Esophagus muscularis mucosa (tissue), 4 donors: ENCODE measurements around the gene MYL11.
A peak's percentile ranks its signal among the peaks of the same experiment; 100 is the strongest.

ENCODE experiments used
- CTCF ChIP-seq, 3 experiments: fragments of 200-600 bp in 2 of 3; fragments of 450-650 bp in 1 of 3; sonication (generic) in 2 of 3; IDR thresholded peaks; one replicate each; pipeline ENCODE4 v1.5.1; 2017 to 2019; ENCODE audit warnings: antibody characterized with exemption in 3 of 3, mild to moderate bottlenecking in 2 of 3, moderate library complexity in 1 of 3
- EP300 ChIP-seq: sonication (generic); formaldehyde crosslinking; IDR thresholded peaks from one replicate; pipeline ENCODE4 v1.6.1; 2017; ENCODE audit warnings: antibody characterized with exemption
- POLR2A ChIP-seq: fragments of 450-650 bp; IDR thresholded peaks from one replicate; pipeline ENCODE4 v1.6.1; 2017; ENCODE audit warnings: antibody characterized with exemption, moderate library complexity, mild to moderate bottlenecking, low read depth
- POLR2AphosphoS5 ChIP-seq, 2 donors: sonication (generic); formaldehyde crosslinking; IDR thresholded peaks; one replicate each; pipeline ENCODE4 v1.6.1; 2017; ENCODE audit warnings: antibody characterized with exemption in 2 of 2

- no peak for TF ChIP-seq CTCF (IDR thresholded peaks at IDR 0.05)
- peak; percentile 63 to 94 for TF ChIP-seq POLR2AphosphoS5 (IDR thresholded peaks at IDR 0.05)
- TF ChIP-seq POLR2A = no peak
- no peak for TF ChIP-seq EP300
Measured at GRCh38 chr16:30370456-30371247, 4.0 kb upstream of the MYL11 start, which contains the start of gene TBC1D10B.
